ENCODE measurements around the gene ESD. TPM values are rescaled to one million over a fixed set of nuclear protein-coding genes. Genes with fewer than 3 reads are reported as not detected.

ESD gene, protein sequence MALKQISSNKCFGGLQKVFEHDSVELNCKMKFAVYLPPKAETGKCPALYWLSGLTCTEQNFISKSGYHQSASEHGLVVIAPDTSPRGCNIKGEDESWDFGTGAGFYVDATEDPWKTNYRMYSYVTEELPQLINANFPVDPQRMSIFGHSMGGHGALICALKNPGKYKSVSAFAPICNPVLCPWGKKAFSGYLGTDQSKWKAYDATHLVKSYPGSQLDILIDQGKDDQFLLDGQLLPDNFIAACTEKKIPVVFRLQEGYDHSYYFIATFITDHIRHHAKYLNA
- 100 to 1,000 TPM in 1 of 4 donors, 10 to 100 TPM in 3; 70.7 to 100 (median 94.3) TPM for total RNA-seq

GRCh38 chr13:46796515-46797474 is at the start of gene ESD:
ESD (minus strand) TSS chr13:46797161; CDS start chr13:46791413, 5,748 bp downstream.
- DNase-seq (peak; percentile 85 to 91), ATAC-seq (peak; percentile 93 to 95)
- TF ChIP-seq POLR2A (IDR thresholded peaks at IDR 0.05), result peak; percentile 52 to 86
- TF ChIP-seq CTCF (IDR thresholded peaks at IDR 0.05 in 4 of 5, conservative IDR thresholded peaks at IDR 0.05 in 1 of 5), result no peak
- H3K9me3 ChIP-seq, result no peaks in the 10 kb centered on the region
- intact Hi-C loops (cut with DNase I; ENCODE audit: low total_unique reads) (loop anchor here (5.0 kb wide), 1 partner anchor 244 kb away; the partner anchor contains the start of gene LRCH1), in situ Hi-C loops (cut with MboI; ENCODE audit: low sequenced_read_pairs in 4 of 4) (no loop called here)
- H3K4me3 ChIP-seq, result peak within 1 kb of the TSS; percentile 72 to 90 (median 79)
- peaks cover 0 to 4% of the 10 kb centered on the region in 2 donors for H3K36me3 ChIP-seq
- peak within 1 kb of the TSS; percentile 86 to 94 (median 92) for H3K27ac ChIP-seq
- peaks cover 25 to 35% of the 10 kb centered on the region in 2 donors for H3K4me1 ChIP-seq
- no peaks in the 10 kb centered on the region for H3K27me3 ChIP-seq

DNA sequence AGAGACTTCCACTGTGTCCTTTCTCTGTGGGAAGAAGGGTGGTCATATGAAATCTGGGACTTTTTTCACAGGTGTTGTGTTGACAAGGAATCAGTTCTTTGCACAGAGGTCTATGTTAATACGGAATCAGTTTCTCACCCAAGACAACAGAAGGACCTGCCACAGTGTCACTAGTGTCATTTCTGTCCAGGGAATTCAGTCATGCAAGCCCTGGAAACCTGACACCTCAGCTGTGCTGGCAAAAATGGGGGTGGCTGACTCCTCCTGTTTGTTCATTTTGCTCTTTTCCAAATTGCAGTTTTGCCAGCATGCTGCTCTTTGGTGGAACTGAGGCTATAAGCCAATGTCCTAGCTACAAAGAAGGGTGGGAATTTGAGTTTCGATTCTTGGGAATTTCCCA is 49.8 kb upstream of the ESD start:
- TF ChIP-seq CTCF (IDR thresholded peaks at IDR 0.05 in 4 of 5, conservative IDR thresholded peaks at IDR 0.05 in 1 of 5), result no peak
- no peak for TF ChIP-seq POLR2A (IDR thresholded peaks at IDR 0.05)
- intact Hi-C loops (cut with DNase I; ENCODE audit: low total_unique reads) (no loop called here), in situ Hi-C loops (cut with MboI; ENCODE audit: low sequenced_read_pairs in 4 of 4) (loop anchor here in 1 of 4 donors (25.0 kb wide), 1 partner anchor 916 kb away; no protein-coding TSS in a partner anchor)
- no peaks in the 10 kb centered on the region for H3K9me3 ChIP-seq
- no peaks in the 10 kb centered on the region for H3K36me3 ChIP-seq
- DNase-seq, result no peak
- no peak overlapping the region for H3K4me3 ChIP-seq
- no peak overlapping the region for H3K27ac ChIP-seq
- peaks cover 3 to 6% of the 10 kb centered on the region in 2 donors for H3K4me1 ChIP-seq
- ATAC-seq, result no peak
- H3K27me3 ChIP-seq, result no peaks in the 10 kb centered on the region

DNA sequence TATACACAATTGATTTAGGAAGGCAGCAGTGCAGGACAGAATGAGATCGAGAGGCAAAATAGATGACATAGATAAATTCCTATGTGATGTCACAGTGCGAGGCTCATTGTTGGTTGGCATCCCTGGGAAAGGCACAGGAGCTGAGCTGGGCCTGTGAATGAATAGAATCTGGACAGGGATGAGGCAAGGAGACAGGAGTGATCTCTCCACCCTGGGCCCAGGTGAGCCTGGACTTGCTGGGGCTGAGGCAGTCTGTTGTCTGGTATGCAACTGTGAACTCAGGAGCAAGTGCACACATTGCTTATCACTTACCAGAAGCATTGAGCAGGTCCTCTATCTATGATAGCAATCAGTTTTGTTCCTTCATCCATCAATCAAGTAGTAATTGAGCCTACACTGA is 48.2 kb upstream of the ESD start:
- no peaks in the 10 kb centered on the region for H3K27me3 ChIP-seq
- peaks cover 3 to 6% of the 10 kb centered on the region in 2 donors for H3K4me1 ChIP-seq
- no peak for DNase-seq
- H3K36me3 ChIP-seq, result no peaks in the 10 kb centered on the region
- ATAC-seq, result no peak
- no peak overlapping the region for H3K27ac ChIP-seq
- no peaks in the 10 kb centered on the region for H3K9me3 ChIP-seq
- intact Hi-C loops (cut with DNase I; ENCODE audit: low total_unique reads), result no loop called here
- TF ChIP-seq CTCF (IDR thresholded peaks at IDR 0.05 in 4 of 5, conservative IDR thresholded peaks at IDR 0.05 in 1 of 5) (no peak), POLR2A (IDR thresholded peaks at IDR 0.05) (no peak)
- H3K4me3 ChIP-seq, result no peak overlapping the region
- in situ Hi-C loops (cut with MboI; ENCODE audit: low sequenced_read_pairs in 4 of 4), result loop anchor here in 1 of 4 donors (25.0 kb wide), 1 partner anchor 917 kb away; no protein-coding TSS in a partner anchor

GRCh38 chr13:46844431-46844830 is 47.5 kb upstream of the ESD start:
- ATAC-seq (no peak), DNase-seq (no peak)
- peaks cover 3 to 6% of the 10 kb centered on the region in 2 donors for H3K4me1 ChIP-seq
- in situ Hi-C loops (cut with MboI; ENCODE audit: low sequenced_read_pairs in 4 of 4), result loop anchor here in 1 of 4 donors (25.0 kb wide), 1 partner anchor 918 kb away; no protein-coding TSS in a partner anchor
- intact Hi-C loops (cut with DNase I; ENCODE audit: low total_unique reads), result no loop called here
- no peaks in the 10 kb centered on the region for H3K9me3 ChIP-seq
- no peak overlapping the region for H3K27ac ChIP-seq
- H3K36me3 ChIP-seq, result no peaks in the 10 kb centered on the region
- TF ChIP-seq POLR2A (IDR thresholded peaks at IDR 0.05), result no peak
- TF ChIP-seq CTCF (IDR thresholded peaks at IDR 0.05 in 4 of 5, conservative IDR thresholded peaks at IDR 0.05 in 1 of 5), result no peak
- H3K27me3 ChIP-seq, result no peaks in the 10 kb centered on the region
- H3K4me3 ChIP-seq, result no peak overlapping the region

Measured in gastrocnemius medialis (tissue), 4 donors.